Tibial artery (tissue), 4 donors: ENCODE measurements around the gene ARMS2.
A peak's percentile ranks its signal among the peaks of the same experiment; 100 is the strongest.

ENCODE experiments used
- DNase-seq, 2 donors: peaks; one replicate each; pipeline ENCODE4 v3.0.0-alpha.2; 2019
- H3K27ac ChIP-seq, 2 donors: fragments of 200-600 bp; sonication (generic) in 1 of 2; 1 replicate in 1 of 2; 2 replicates in 1 of 2; pipeline ENCODE4 v1.5.1; 2018 to 2019; ENCODE audit warnings: mild to moderate bottlenecking in 1 of 2
- H3K27me3 ChIP-seq, 2 donors: fragments of 200-600 bp; sonication (generic) in 1 of 2; one replicate each; pipeline versions ENCODE4 v1.5.1 to v1.6.0; 2016 to 2019
- H3K36me3 ChIP-seq, 3 donors: fragments of 200-600 bp; sonication (generic) in 2 of 3; one replicate each; pipeline ENCODE4 v1.5.1; 2016 to 2019; ENCODE audit warnings: mild to moderate bottlenecking in 2 of 3
- H3K4me1 ChIP-seq, 4 donors: fragments of 200-600 bp; sonication (generic) in 2 of 4; 1 replicate in 3 of 4; 2 replicates in 1 of 4; pipeline ENCODE4 v1.5.1; 2016 to 2019
- H3K4me3 ChIP-seq, 2 donors: fragments of 200-600 bp; sonication (generic) in 1 of 2; 1 replicate in 1 of 2; 2 replicates in 1 of 2; pipeline ENCODE4 v1.5.1; 2018 to 2019; ENCODE audit warnings: mild to moderate bottlenecking in 2 of 2
- H3K9me3 ChIP-seq, 3 donors: fragments of 200-600 bp; sonication (generic) in 1 of 3; one replicate each; pipeline ENCODE4 v1.5.1; 2016 to 2019
- intact Hi-C: fragments of 100-400 bp; cut with DNase I; formaldehyde crosslinking; loops from one replicate; pipeline ENCODE4 v1.15.0; 2023; ENCODE audit warnings: low total_unique reads
- TF ChIP-seq, protein P1 (sequence below), 2 experiments: fragments of 200-600 bp in 1 of 2; fragments of 450-650 bp in 1 of 2; IDR thresholded peaks; one replicate each; pipeline ENCODE4 v1.5.1; 2017 to 2019; ENCODE audit warnings: antibody characterized with exemption in 2 of 2, mild to moderate bottlenecking in 1 of 2, moderate library complexity in 1 of 2

Gene ARMS2

GRCh38 chr10:122473116-122473515, 18.7 kb downstream of the ARMS2 start:
- Histone ChIP-seq H3K4me3 (no peak overlapping the region), H3K27ac (peak overlapping the region; percentile 72 to 77), H3K9me3 (no peaks in the 10 kb centered on the region), H3K27me3 (no peaks in the 10 kb centered on the region), H3K36me3 (no peaks in the 10 kb centered on the region), H3K4me1 (peaks cover 6 to 77% (median 49%) of the 10 kb centered on the region in 4 donors)
- TF ChIP-seq, protein P1, sequence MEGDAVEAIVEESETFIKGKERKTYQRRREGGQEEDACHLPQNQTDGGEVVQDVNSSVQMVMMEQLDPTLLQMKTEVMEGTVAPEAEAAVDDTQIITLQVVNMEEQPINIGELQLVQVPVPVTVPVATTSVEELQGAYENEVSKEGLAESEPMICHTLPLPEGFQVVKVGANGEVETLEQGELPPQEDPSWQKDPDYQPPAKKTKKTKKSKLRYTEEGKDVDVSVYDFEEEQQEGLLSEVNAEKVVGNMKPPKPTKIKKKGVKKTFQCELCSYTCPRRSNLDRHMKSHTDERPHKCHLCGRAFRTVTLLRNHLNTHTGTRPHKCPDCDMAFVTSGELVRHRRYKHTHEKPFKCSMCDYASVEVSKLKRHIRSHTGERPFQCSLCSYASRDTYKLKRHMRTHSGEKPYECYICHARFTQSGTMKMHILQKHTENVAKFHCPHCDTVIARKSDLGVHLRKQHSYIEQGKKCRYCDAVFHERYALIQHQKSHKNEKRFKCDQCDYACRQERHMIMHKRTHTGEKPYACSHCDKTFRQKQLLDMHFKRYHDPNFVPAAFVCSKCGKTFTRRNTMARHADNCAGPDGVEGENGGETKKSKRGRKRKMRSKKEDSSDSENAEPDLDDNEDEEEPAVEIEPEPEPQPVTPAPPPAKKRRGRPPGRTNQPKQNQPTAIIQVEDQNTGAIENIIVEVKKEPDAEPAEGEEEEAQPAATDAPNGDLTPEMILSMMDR (IDR thresholded peaks at IDR 0.05), result no peak
- no peak for DNase-seq
- intact Hi-C loops, result no loop called here

DNA sequence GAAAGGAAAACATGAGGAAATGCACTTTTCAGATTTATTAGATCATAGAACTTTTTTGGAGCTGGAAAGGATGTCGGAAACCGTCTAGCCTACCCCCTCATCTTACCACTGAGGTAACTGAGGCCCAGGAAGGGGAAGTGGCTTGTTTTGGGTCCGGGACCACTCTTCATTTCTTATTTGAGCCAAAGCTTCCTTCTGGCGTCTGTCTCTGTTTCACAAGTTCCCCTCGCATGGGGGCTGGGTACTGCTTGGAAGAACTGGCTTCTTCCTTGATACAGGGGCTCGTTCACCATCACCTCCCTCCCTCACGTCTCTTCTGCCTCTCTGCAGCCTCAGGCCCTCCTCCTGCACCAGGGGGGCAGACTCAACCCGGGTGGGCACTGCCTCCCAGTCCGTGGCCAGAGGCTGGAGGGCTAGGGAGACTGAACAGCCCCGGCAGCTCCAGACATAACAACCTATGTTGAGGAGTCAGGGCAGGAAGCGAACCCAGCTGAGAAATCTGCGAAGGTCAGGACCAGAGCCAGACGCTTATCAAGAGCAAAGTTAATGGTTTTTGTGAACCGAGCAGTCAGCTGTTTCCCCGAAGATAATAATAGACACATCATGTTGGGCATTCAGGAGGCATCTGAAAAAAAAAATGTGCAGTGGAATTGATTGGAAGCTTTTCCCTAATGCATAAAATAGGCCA, 19.8 kb downstream of the ARMS2 start:
- DNase-seq, result peak in 1 of 2 donors; percentile 66
- Histone ChIP-seq H3K36me3 (no peaks in the 10 kb centered on the region), H3K4me1 (peaks cover 6 to 73% (median 39%) of the 10 kb centered on the region in 4 donors), H3K9me3 (no peaks in the 10 kb centered on the region), H3K27ac (peak overlapping the region; percentile 72 to 77), H3K4me3 (peak overlapping the region in 1 of 2 donors; percentile 36), H3K27me3 (no peaks in the 10 kb centered on the region)
- TF ChIP-seq, protein P1 (IDR thresholded peaks at IDR 0.05), result no peak
- intact Hi-C loops, result no loop called here

GRCh38 chr10:122475100-122475499, 20.6 kb downstream of the ARMS2 start:
- no peaks in the 10 kb centered on the region for H3K36me3 ChIP-seq
- intact Hi-C loops, result no loop called here
- DNase-seq, result peak; percentile 78 to 93
- peak overlapping the region; percentile 18 to 36 for H3K4me3 ChIP-seq
- H3K4me1 ChIP-seq, result peaks cover 6 to 65% (median 35%) of the 10 kb centered on the region in 4 donors
- no peaks in the 10 kb centered on the region for H3K9me3 ChIP-seq
- TF ChIP-seq, protein P1 (IDR thresholded peaks at IDR 0.05), result no peak
- no peaks in the 10 kb centered on the region for H3K27me3 ChIP-seq
- H3K27ac ChIP-seq, result peak overlapping the region; percentile 72 to 77

- peak overlapping the region; percentile 18 to 36 for H3K4me3 ChIP-seq
- TF ChIP-seq, protein P1 (IDR thresholded peaks at IDR 0.05), result no peak
- intact Hi-C loops, result no loop called here
- peaks cover 6 to 61% (median 33%) of the 10 kb centered on the region in 4 donors for H3K4me1 ChIP-seq
- H3K27me3 ChIP-seq, result no peaks in the 10 kb centered on the region
- H3K27ac ChIP-seq, result peak overlapping the region; percentile 72 to 77
- H3K9me3 ChIP-seq, result no peaks in the 10 kb centered on the region
- DNase-seq, result no peak
- no peaks in the 10 kb centered on the region for H3K36me3 ChIP-seq
Observed at GRCh38 chr10:122475591-122476332, 21.3 kb downstream of the ARMS2 start.

- intact Hi-C loops, result no loop called here
- Histone ChIP-seq H3K4me1 (peaks cover 6 to 61% (median 33%) of the 10 kb centered on the region in 4 donors), H3K9me3 (no peaks in the 10 kb centered on the region), H3K27me3 (no peaks in the 10 kb centered on the region), H3K27ac (peak overlapping the region; percentile 72 to 77), H3K4me3 (no peak overlapping the region), H3K36me3 (no peaks in the 10 kb centered on the region)
- no peak for DNase-seq
- TF ChIP-seq, protein P1 (IDR thresholded peaks at IDR 0.05), result no peak
Observed at GRCh38 chr10:122476333-122476695, 21.9 kb downstream of the ARMS2 start.
